COLO829 (cell line): ENCODE results near the gene U2AF2.
"Not testable (repeated sequence)": the region's sequence is repeated elsewhere in the genome, so short reads cannot be mapped to it uniquely, and the experiment has no call there.

Experiments
- DNase-seq: peaks from one replicate; pipeline ENCODE4 v3.0.0; 2012; ENCODE audit warnings: low spot score

Gene U2AF2

DNA sequence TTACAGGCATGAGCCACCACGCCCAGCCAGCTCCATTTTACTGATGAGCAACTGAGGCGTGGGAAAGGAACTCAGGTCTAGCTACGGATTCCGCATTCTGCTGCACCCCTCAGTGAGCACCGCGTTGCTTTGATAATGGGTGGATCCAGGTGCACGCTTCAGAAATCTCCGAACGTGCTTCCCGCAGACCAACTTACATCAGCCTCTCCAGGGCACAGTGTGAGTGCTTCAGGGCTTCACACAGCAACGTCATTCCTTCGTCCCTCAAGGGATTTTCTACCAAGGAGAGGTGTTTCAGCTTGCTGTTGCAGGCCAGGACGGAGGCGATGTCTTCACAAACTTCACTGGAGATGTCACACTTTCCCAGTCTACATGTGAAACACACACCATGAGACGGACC, 61.7 kb downstream of the U2AF2 start:
- DNase-seq: no peak

DNA sequence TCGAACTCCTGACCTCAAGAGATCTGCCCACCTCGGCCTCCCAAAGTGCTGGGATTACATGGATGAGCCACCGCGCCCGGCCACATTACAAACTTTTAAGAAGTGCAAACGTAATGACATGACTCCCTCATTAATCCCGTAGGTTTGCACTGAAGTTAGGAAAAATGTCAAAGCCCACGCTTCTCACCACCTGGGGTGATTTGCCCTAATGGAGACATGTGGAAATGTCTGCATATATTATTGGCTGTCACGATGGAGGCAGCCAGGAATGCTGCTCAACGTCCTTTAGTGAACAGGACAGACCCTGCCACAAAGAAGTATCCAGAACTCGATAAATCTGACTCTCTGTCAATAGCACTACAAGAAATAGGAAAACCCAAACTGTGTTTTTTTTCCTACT, 62.4 kb downstream of the U2AF2 start:
- DNase-seq: no peak

DNA sequence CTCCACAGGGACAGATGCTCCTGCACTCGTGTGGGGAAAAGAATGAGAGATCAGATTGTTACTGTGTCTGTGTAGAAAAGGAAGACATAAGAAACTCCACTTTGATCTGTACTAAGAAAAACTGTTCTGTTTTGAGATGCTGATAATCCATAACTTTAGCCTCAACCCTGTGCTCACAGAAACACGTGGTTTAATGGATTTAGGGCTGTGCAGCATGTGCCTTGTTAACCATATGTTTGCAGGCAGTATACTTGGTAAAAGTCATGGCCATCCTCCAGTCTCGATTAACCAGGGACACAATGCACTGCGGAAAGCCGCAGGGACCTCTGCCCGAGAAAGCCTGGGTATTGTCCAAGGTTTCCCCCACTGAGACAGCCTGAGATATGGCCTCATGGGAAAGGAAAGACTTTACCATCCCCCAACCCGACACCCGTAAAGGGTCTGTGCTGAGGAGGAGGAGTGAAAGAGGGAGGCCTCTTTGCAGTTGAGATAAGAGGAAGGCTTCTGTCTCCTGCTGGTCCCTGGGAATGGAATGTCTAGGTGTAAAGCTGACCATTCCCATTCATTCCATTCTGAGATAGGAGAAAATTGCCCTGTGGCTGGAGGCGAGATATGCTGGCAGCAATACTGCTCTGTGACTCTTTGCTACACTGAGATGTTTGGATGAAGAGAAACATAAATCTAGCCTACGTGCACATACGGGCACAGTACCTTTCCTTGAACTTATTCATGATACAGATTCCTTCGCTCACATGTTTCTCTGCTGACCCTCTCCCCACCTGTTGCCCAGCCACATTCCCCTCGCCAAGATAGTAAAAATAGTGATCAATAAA, 63.3 kb downstream of the U2AF2 start:
- DNase-seq: not testable (repeated sequence)

DNA sequence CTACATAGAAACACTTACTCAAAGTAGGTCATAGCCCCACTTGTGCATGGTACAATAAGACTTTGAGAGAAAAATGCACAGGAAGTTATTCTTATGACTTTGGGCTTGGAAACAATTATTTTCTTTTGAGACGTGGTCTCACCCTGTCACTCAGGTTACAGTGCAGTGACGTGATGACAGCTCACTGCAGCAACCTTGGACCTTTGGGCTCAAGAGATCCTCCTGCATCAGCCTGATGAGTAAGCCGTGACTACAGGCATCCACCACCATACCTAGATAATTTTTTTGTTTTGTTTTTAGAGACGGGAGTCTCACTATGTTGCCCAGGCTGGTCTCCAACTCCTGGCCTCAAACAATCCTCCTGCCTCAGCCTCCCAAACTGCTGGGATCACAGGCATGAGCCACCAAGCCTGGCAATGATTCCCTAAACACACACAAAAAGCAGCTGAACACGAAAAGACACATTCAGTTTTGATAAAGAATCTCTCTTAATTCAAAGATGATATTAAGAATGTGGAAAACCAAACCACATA, 65.4 kb downstream of the U2AF2 start:
- no peak for DNase-seq

DNA sequence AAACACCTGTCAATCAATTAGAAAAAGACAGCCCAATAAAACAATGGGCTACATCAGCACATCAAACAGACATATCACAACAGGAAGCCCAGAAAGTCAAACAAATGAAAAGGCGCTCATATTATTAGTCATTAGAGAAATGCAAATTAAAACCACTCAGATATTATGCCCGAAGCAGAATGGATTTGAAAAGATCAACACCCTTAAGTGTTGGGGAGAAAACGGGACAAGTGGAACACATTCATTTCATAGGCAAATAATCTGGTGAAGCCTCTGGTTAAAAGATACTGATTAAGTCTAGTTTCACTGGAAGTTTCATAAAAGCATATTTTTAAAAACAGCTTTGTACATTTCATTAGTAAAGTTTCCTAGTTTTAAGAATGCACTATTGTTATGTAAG, 66.0 kb downstream of the U2AF2 start:
- no peak for DNase-seq

DNA sequence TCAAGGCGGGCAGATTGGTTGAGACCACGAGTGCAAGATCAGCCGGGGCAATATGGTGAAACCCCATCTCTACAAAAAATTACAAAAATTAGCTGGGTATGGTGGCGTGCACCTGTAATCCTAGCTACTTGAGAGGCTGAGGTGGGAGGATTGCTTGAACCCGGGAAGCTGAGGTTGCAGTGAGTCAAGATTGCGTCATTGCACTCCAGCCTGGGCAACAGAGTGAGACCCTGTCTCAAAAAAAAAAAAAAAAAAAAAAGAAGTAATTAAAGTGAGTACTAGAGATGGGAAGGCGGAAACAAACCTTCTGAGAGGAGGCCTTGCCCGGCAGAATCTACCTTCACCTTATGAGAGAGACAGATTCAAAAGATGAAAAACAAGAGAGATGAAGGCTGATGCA, 68.7 kb downstream of the U2AF2 start:
- DNase-seq: no peak
